ENCODE measurements around the gene CAPN12.
A peak's percentile ranks its signal among the peaks of the same experiment; 100 is the strongest.

The CAPN12 gene

GRCh38 chr19:38685666-38686529 lies 58.4 kb downstream of the CAPN12 start:
- Histone ChIP-seq H3K4me2 (ENCODE audit: low read length) (peak overlapping the region; percentile 71), H3K9me3 (replicated peaks; ENCODE audit: low read length) (no peaks in the 10 kb centered on the region), H3K9ac (ENCODE audit: low read depth, low read length) (peak overlapping the region; percentile 80), H3K4me1 (ENCODE audit: control insufficient read depth, insufficient read depth, low read length) (peaks cover 90% of the 10 kb centered on the region), H3K36me3 (ENCODE audit: insufficient read depth, low read length) (peaks cover 37% of the 10 kb centered on the region), H3K4me3 (ENCODE audit: low read length) (peak overlapping the region; percentile 53), H3K27me3 (ENCODE audit: control insufficient read depth, insufficient read depth, low read length) (no peaks in the 10 kb centered on the region)

- Histone ChIP-seq H3K9me3 (replicated peaks; ENCODE audit: low read length) (no peaks in the 10 kb centered on the region), H3K27me3 (ENCODE audit: control insufficient read depth, insufficient read depth, low read length) (no peaks in the 10 kb centered on the region), H3K4me3 (ENCODE audit: low read length) (peak overlapping the region; percentile 53), H3K4me1 (ENCODE audit: control insufficient read depth, insufficient read depth, low read length) (peaks cover 92% of the 10 kb centered on the region), H3K4me2 (ENCODE audit: low read length) (peak overlapping the region; percentile 71), H3K36me3 (ENCODE audit: insufficient read depth, low read length) (peaks cover 31% of the 10 kb centered on the region), H3K9ac (ENCODE audit: low read depth, low read length) (peak overlapping the region; percentile 80)
Measured at GRCh38 chr19:38684862-38685665, 59.2 kb downstream of the CAPN12 start.

- peaks cover 33% of the 10 kb centered on the region for H3K36me3 ChIP-seq (ENCODE audit: insufficient read depth, low read length)
- peak overlapping the region; percentile 80 for H3K9ac ChIP-seq (ENCODE audit: low read depth, low read length)
- no peaks in the 10 kb centered on the region for H3K9me3 ChIP-seq (replicated peaks; ENCODE audit: low read length)
- H3K4me1 ChIP-seq (ENCODE audit: control insufficient read depth, insufficient read depth, low read length): peaks cover 97% of the 10 kb centered on the region
- H3K4me2 ChIP-seq (ENCODE audit: low read length): peak overlapping the region; percentile 71
- H3K4me3 ChIP-seq (ENCODE audit: low read length): peak overlapping the region; percentile 53
- H3K27me3 ChIP-seq (ENCODE audit: control insufficient read depth, insufficient read depth, low read length): no peaks in the 10 kb centered on the region
Measured at GRCh38 chr19:38684078-38684861, 60.0 kb downstream of the CAPN12 start.

GRCh38 chr19:38683393-38684077 lies 60.7 kb downstream of the CAPN12 start:
- no peaks in the 10 kb centered on the region for H3K27me3 ChIP-seq (ENCODE audit: control insufficient read depth, insufficient read depth, low read length)
- H3K4me1 ChIP-seq (ENCODE audit: control insufficient read depth, insufficient read depth, low read length): peaks cover 97% of the 10 kb centered on the region
- H3K4me2 ChIP-seq (ENCODE audit: low read length): peak overlapping the region; percentile 71
- peaks cover 37% of the 10 kb centered on the region for H3K36me3 ChIP-seq (ENCODE audit: insufficient read depth, low read length)
- peak overlapping the region; percentile 47 for H3K4me3 ChIP-seq (ENCODE audit: low read length)
- peak overlapping the region; percentile 80 for H3K9ac ChIP-seq (ENCODE audit: low read depth, low read length)
- H3K9me3 ChIP-seq (replicated peaks; ENCODE audit: low read length): no peaks in the 10 kb centered on the region

GRCh38 chr19:38682872-38683392 lies 61.3 kb downstream of the CAPN12 start:
- Histone ChIP-seq H3K36me3 (ENCODE audit: insufficient read depth, low read length) (peaks cover 42% of the 10 kb centered on the region), H3K4me2 (ENCODE audit: low read length) (peak overlapping the region; percentile 71), H3K9me3 (replicated peaks; ENCODE audit: low read length) (no peaks in the 10 kb centered on the region), H3K9ac (ENCODE audit: low read depth, low read length) (peak overlapping the region; percentile 80), H3K4me1 (ENCODE audit: control insufficient read depth, insufficient read depth, low read length) (peaks cover 93% of the 10 kb centered on the region), H3K4me3 (ENCODE audit: low read length) (peak overlapping the region; percentile 47), H3K27me3 (ENCODE audit: control insufficient read depth, insufficient read depth, low read length) (no peaks in the 10 kb centered on the region)

GRCh38 chr19:38682195-38682867 lies 61.9 kb downstream of the CAPN12 start:
- peak overlapping the region; percentile 80 for H3K9ac ChIP-seq (ENCODE audit: low read depth, low read length)
- H3K4me3 ChIP-seq (ENCODE audit: low read length): peak overlapping the region; percentile 47
- no peaks in the 10 kb centered on the region for H3K9me3 ChIP-seq (replicated peaks; ENCODE audit: low read length)
- H3K36me3 ChIP-seq (ENCODE audit: insufficient read depth, low read length): peaks cover 40% of the 10 kb centered on the region
- no peaks in the 10 kb centered on the region for H3K27me3 ChIP-seq (ENCODE audit: control insufficient read depth, insufficient read depth, low read length)
- peak overlapping the region; percentile 71 for H3K4me2 ChIP-seq (ENCODE audit: low read length)
- peaks cover 87% of the 10 kb centered on the region for H3K4me1 ChIP-seq (ENCODE audit: control insufficient read depth, insufficient read depth, low read length)

Measured in skeletal muscle satellite cell (primary cell).